ENCODE results near the gene GLTPD2.

Gene GLTPD2

GRCh38 chr17:4790705-4791088, 1.9 kb downstream of the GLTPD2 start:
- no peaks in the 10 kb centered on the region for H3K9me3 ChIP-seq (ENCODE audit: insufficient read depth, low read depth, low read length)
- H2AFZ ChIP-seq (ENCODE audit: low read length) = peak overlapping the region; percentile 84
- no peaks in the 10 kb centered on the region for H3K36me3 ChIP-seq (ENCODE audit: insufficient read depth, low read length)
- H3K4me3 ChIP-seq (ENCODE audit: low read length, poor library complexity, severe bottlenecking) = peak overlapping the region; percentile 72
- peak overlapping the region; percentile 69 for H3K9ac ChIP-seq (ENCODE audit: low read depth, low read length, poor library complexity, severe bottlenecking)
- peak overlapping the region; percentile 85 for H3K4me2 ChIP-seq (ENCODE audit: low read depth, low read length, poor library complexity, severe bottlenecking)
- H3K27me3 ChIP-seq (ENCODE audit: insufficient read depth, low read length, poor library complexity, severe bottlenecking) = no peaks in the 10 kb centered on the region
- peaks cover 10% of the 10 kb centered on the region for H3K4me1 ChIP-seq (ENCODE audit: insufficient read depth, low read length, poor library complexity, severe bottlenecking)
- H3K9me2 ChIP-seq (replicated peaks; ENCODE audit: low read depth, low read length) = no peaks in the 10 kb centered on the region
- H3F3A ChIP-seq (ENCODE audit: low read depth) = peaks cover 4% of the 10 kb centered on the region; the same call in 1 of the 2 replicates
- TF ChIP-seq, protein P1, sequence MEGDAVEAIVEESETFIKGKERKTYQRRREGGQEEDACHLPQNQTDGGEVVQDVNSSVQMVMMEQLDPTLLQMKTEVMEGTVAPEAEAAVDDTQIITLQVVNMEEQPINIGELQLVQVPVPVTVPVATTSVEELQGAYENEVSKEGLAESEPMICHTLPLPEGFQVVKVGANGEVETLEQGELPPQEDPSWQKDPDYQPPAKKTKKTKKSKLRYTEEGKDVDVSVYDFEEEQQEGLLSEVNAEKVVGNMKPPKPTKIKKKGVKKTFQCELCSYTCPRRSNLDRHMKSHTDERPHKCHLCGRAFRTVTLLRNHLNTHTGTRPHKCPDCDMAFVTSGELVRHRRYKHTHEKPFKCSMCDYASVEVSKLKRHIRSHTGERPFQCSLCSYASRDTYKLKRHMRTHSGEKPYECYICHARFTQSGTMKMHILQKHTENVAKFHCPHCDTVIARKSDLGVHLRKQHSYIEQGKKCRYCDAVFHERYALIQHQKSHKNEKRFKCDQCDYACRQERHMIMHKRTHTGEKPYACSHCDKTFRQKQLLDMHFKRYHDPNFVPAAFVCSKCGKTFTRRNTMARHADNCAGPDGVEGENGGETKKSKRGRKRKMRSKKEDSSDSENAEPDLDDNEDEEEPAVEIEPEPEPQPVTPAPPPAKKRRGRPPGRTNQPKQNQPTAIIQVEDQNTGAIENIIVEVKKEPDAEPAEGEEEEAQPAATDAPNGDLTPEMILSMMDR (conservative IDR thresholded peaks at IDR 0.05; ENCODE audit: low read length) = no peak
- TF ChIP-seq EZH2phosphoT487 (IDR thresholded peaks at IDR 0.05; ENCODE audit: borderline replicate concordance) = no peak
- H3K79me2 ChIP-seq (ENCODE audit: insufficient read depth, low read length) = no peaks in the 10 kb centered on the region
- H4K20me1 ChIP-seq (ENCODE audit: insufficient read depth, low read length, poor library complexity, severe bottlenecking) = no peaks in the 10 kb centered on the region

DNA sequence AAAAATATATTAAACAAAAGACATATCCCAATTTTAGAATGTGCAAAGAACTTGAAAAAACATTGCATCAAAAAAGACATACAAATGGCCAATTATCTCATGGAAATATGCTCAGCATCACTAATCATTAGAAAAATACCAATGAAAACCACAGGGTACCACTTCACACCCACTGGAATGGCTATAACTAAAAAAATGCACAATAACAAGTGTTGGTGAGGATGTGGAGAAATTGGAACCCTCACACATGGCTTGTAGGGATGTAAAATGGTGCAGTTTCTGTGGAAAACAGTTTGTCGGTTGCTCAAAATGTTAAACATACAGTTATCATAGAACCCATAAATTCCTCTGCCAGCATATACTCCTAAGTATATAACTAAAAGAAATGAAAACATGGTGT, 6.4 kb downstream of the GLTPD2 start:
- H3K9ac ChIP-seq (ENCODE audit: low read depth, low read length, poor library complexity, severe bottlenecking) = no peak overlapping the region
- H3K4me2 ChIP-seq (ENCODE audit: low read depth, low read length, poor library complexity, severe bottlenecking) = peak overlapping the region; percentile 47
- peaks cover 12% of the 10 kb centered on the region for H3K4me1 ChIP-seq (ENCODE audit: insufficient read depth, low read length, poor library complexity, severe bottlenecking)
- no peaks in the 10 kb centered on the region for H3K9me3 ChIP-seq (ENCODE audit: insufficient read depth, low read depth, low read length)
- TF ChIP-seq, protein P1 (conservative IDR thresholded peaks at IDR 0.05; ENCODE audit: low read length) = no peak
- no peak for TF ChIP-seq EZH2phosphoT487 (IDR thresholded peaks at IDR 0.05; ENCODE audit: borderline replicate concordance)
- peaks cover 6% of the 10 kb centered on the region; the same call in 1 of the 2 replicates for H3K36me3 ChIP-seq (ENCODE audit: insufficient read depth, low read length)
- H3K9me2 ChIP-seq (replicated peaks; ENCODE audit: low read depth, low read length) = no peaks in the 10 kb centered on the region
- H2AFZ ChIP-seq (ENCODE audit: low read length) = peak overlapping the region; percentile 48
- H3K79me2 ChIP-seq (ENCODE audit: insufficient read depth, low read length) = peaks cover 22% of the 10 kb centered on the region
- H3K4me3 ChIP-seq (ENCODE audit: low read length, poor library complexity, severe bottlenecking) = no peak overlapping the region
- no peaks in the 10 kb centered on the region for H4K20me1 ChIP-seq (ENCODE audit: insufficient read depth, low read length, poor library complexity, severe bottlenecking)
- H3F3A ChIP-seq (ENCODE audit: low read depth) = no peaks in the 10 kb centered on the region; the same call in 1 of the 2 replicates
- no peaks in the 10 kb centered on the region for H3K27me3 ChIP-seq (ENCODE audit: insufficient read depth, low read length, poor library complexity, severe bottlenecking)

- Histone ChIP-seq H3K9me3 (ENCODE audit: insufficient read depth, low read depth, low read length) (no peaks in the 10 kb centered on the region), H3K9ac (ENCODE audit: low read depth, low read length, poor library complexity, severe bottlenecking) (peak overlapping the region; percentile 86), H3K9me2 (replicated peaks; ENCODE audit: low read depth, low read length) (no peaks in the 10 kb centered on the region), H3K36me3 (ENCODE audit: insufficient read depth, low read length) (peaks cover 6% of the 10 kb centered on the region; the same call in 1 of the 2 replicates), H3K27me3 (ENCODE audit: insufficient read depth, low read length, poor library complexity, severe bottlenecking) (no peaks in the 10 kb centered on the region), H3K4me1 (ENCODE audit: insufficient read depth, low read length, poor library complexity, severe bottlenecking) (peaks cover 9% of the 10 kb centered on the region), H2AFZ (ENCODE audit: low read length) (peak overlapping the region; percentile 48), H3K79me2 (ENCODE audit: insufficient read depth, low read length) (peaks cover 22% of the 10 kb centered on the region), H4K20me1 (ENCODE audit: insufficient read depth, low read length, poor library complexity, severe bottlenecking) (no peaks in the 10 kb centered on the region), H3K4me2 (ENCODE audit: low read depth, low read length, poor library complexity, severe bottlenecking) (peak overlapping the region; percentile 93), H3F3A (ENCODE audit: low read depth) (no peaks in the 10 kb centered on the region; the same call in 1 of the 2 replicates), H3K4me3 (ENCODE audit: low read length, poor library complexity, severe bottlenecking) (peak overlapping the region; percentile 83)
- no peak for TF ChIP-seq EZH2phosphoT487 (IDR thresholded peaks at IDR 0.05; ENCODE audit: borderline replicate concordance)
These were observed 7.8 kb downstream of the GLTPD2 start for GRCh38 chr17:4796552-4796920.
